CD14-positive monocyte (primary cell): Measurements from ENCODE around the gene GLYR1. TPM values are rescaled to one million over a fixed set of nuclear protein-coding genes. Genes with fewer than 3 reads are reported as not detected.

ENCODE experiments used
- DNase-seq, 3 donors: peaks; one replicate each; pipeline ENCODE4 v3.0.0-alpha.2; 2011 to 2022
- H2AFZ ChIP-seq: 2 replicates; pipeline ENCODE4 v1.6.0; 2012; ENCODE audit warnings: mild to moderate bottlenecking, low read depth, low read length, inconsistent platforms; ENCODE audit not compliant: insufficient read depth, poor library complexity, severe bottlenecking
- H3K27ac ChIP-seq, 2 donors: 1 replicate in 1 of 2; 2 replicates in 1 of 2; pipeline ENCODE4 v1.5.1; 2012 to 2013; ENCODE audit warnings: low read length in 2 of 2, control low read depth in 1 of 2, inconsistent platforms in 1 of 2, low read depth in 1 of 2, mild to moderate bottlenecking in 1 of 2
- H3K27me3 ChIP-seq, 2 donors: one replicate each; pipeline versions ENCODE4 v1.6.0 to v1.6.1; 2011 to 2013; ENCODE audit warnings: low read length in 2 of 2; ENCODE audit not compliant: control insufficient read depth in 2 of 2, insufficient read depth in 2 of 2
- H3K36me3 ChIP-seq, 2 donors: replicated peaks in 1 of 2; 1 replicate in 1 of 2; 2 replicates in 1 of 2; pipeline versions ENCODE4 v1.5.1 to v1.6.1; 2012 to 2013; ENCODE audit warnings: low read length in 2 of 2, control low read depth in 1 of 2, inconsistent platforms in 1 of 2, mild to moderate bottlenecking in 1 of 2; ENCODE audit not compliant: insufficient read depth in 2 of 2, control insufficient read depth in 1 of 2
- H3K4me1 ChIP-seq, 2 donors: 1 replicate in 1 of 2; 2 replicates in 1 of 2; pipeline versions ENCODE4 v1.5.1 to v1.6.1; 2012 to 2013; ENCODE audit warnings: low read length in 2 of 2, control low read depth in 1 of 2, inconsistent platforms in 1 of 2, mild to moderate bottlenecking in 1 of 2, moderate library complexity in 1 of 2; ENCODE audit not compliant: insufficient read depth in 2 of 2, control insufficient read depth in 1 of 2
- H3K4me2 ChIP-seq: replicated peaks from 2 replicates; pipeline ENCODE3; 2012; ENCODE audit warnings: low read length, moderate library complexity, mild to moderate bottlenecking; ENCODE audit not compliant: poor library complexity, severe bottlenecking; ENCODE audit errors: extremely low read depth
- H3K4me3 ChIP-seq, 3 experiments: fragments of 200-600 bp in 1 of 3; sonication (generic) in 1 of 3; replicated peaks in 1 of 3; 1 replicate in 2 of 3; 2 replicates in 1 of 3; pipeline ENCODE4 v1.5.1; 2011 to 2013; ENCODE audit warnings: low read length in 3 of 3, mild to moderate bottlenecking in 3 of 3, control low read depth in 2 of 3, low read depth in 2 of 3, inconsistent platforms in 1 of 3, moderate library complexity in 1 of 3
- H3K79me2 ChIP-seq: 2 replicates; pipeline ENCODE4 v1.6.0; 2012; ENCODE audit warnings: mild to moderate bottlenecking, control low read depth, inconsistent platforms, low read length, moderate library complexity; ENCODE audit not compliant: insufficient read depth
- H3K9ac ChIP-seq: 2 replicates; pipeline ENCODE4 v1.6.0; 2017; ENCODE audit warnings: low read length, mild to moderate bottlenecking; ENCODE audit not compliant: insufficient read depth, poor library complexity, severe bottlenecking
- H3K9me3 ChIP-seq, 2 donors: replicated peaks in 1 of 2; 1 replicate in 1 of 2; 2 replicates in 1 of 2; pipeline versions ENCODE4 v1.5.1 to v1.6.1; 2012 to 2013; ENCODE audit warnings: low read length in 2 of 2, control low read depth in 1 of 2; ENCODE audit not compliant: control insufficient read depth in 1 of 2, insufficient read depth in 1 of 2
- H4K20me1 ChIP-seq: 2 replicates; pipeline ENCODE4 v1.6.0; 2012; ENCODE audit warnings: mild to moderate bottlenecking, low read length, control low read depth, moderate library complexity; ENCODE audit not compliant: insufficient read depth
- H3K27ac Mint-ChIP-seq, 7 donors: one replicate each; pipeline ENCODE4 v1.8.0; 2020; ENCODE audit warnings: mild to moderate bottlenecking in 7 of 7, mixed read lengths in 7 of 7, moderate library complexity in 6 of 7, inconsistent platforms in 2 of 7
- H3K27me3 Mint-ChIP-seq, 3 donors: one replicate each; pipeline ENCODE4 v1.8.0; 2021 to 2022; ENCODE audit warnings: low read depth in 3 of 3, mild to moderate bottlenecking in 3 of 3, mixed read lengths in 3 of 3, moderate library complexity in 3 of 3, inconsistent platforms in 1 of 3
- H3K36me3 Mint-ChIP-seq, 2 donors: one replicate each; pipeline ENCODE4 v1.8.0; 2020; ENCODE audit warnings: mixed read lengths in 2 of 2, inconsistent platforms in 1 of 2, mild to moderate bottlenecking in 1 of 2
- H3K4me1 Mint-ChIP-seq: one replicate; pipeline ENCODE4 v1.8.0; 2020; ENCODE audit warnings: mild to moderate bottlenecking, mixed read lengths
- H3K4me3 Mint-ChIP-seq, 2 donors: one replicate each; pipeline ENCODE4 v1.8.0; 2020; ENCODE audit warnings: mild to moderate bottlenecking in 2 of 2, mixed read lengths in 2 of 2, moderate library complexity in 1 of 2
- H3K9me3 Mint-ChIP-seq, 7 donors: one replicate each; pipeline ENCODE4 v1.8.0; 2020 to 2022; ENCODE audit warnings: mixed read lengths in 7 of 7, mild to moderate bottlenecking in 6 of 7, moderate library complexity in 6 of 7, inconsistent platforms in 2 of 7
- WGBS: methylation state at CpG from one replicate; pipeline ENCODE4 v1.1.5; 2013; ENCODE audit warnings: missing lambda C conversion rate; ENCODE audit not compliant: insufficient coverage; 5-methylcytosine and 5-hydroxymethylcytosine counted together
- intact Hi-C, 2 donors: fragments of 100-400 bp; cut with micrococcal nuclease; formaldehyde crosslinking; loops; one replicate each; pipeline versions ENCODE4 v1.15.0 to v1.15.1; 2023
- polyA plus RNA-seq, 3 donors: library from polyadenylated mRNA; depleted of rRNA in 1 of 3; unstranded in 2 of 3; stranded (reverse) in 1 of 3; fragments of 300-500 nt in 2 of 3; fragments of >200 nt in 1 of 3; fragmentation: Illumina TruSeq in 2 of 3; gene quantifications; 1 replicate in 2 of 3; 2 replicates in 1 of 3; pipeline ENCODE4 v1.2.3, GENCODE V29; 2012 to 2021
- TF ChIP-seq, protein P1 (sequence below): fragments of 200-600 bp; IDR thresholded peaks from one replicate; pipeline ENCODE4 v1.8.0; 2022; ENCODE audit warnings: antibody characterized with exemption, mild to moderate bottlenecking

Gene GLYR1
- polyA plus RNA-seq, 3 donors, result 34.2 to 41.9 (median 39.3) TPM

GRCh38 chr16:4891886-4892216 is 44.8 kb upstream of the GLYR1 start:
- no peak overlapping the region for H3K27ac ChIP-seq
- H3K27me3 Mint-ChIP-seq, result no peaks in the 10 kb centered on the region
- H3K9ac ChIP-seq, result no peak overlapping the region
- no peak overlapping the region for H3K4me3 ChIP-seq
- H4K20me1 ChIP-seq, result no peaks in the 10 kb centered on the region
- peaks cover 0 to 10% of the 10 kb centered on the region in 2 donors for H3K36me3 ChIP-seq
- H3K4me1 ChIP-seq, result peaks cover 0 to 2% of the 10 kb centered on the region in 2 donors
- H3K9me3 Mint-ChIP-seq, result peaks cover 0 to 2% (median 0%) of the 10 kb centered on the region in 7 donors
- TF ChIP-seq, protein P1, sequence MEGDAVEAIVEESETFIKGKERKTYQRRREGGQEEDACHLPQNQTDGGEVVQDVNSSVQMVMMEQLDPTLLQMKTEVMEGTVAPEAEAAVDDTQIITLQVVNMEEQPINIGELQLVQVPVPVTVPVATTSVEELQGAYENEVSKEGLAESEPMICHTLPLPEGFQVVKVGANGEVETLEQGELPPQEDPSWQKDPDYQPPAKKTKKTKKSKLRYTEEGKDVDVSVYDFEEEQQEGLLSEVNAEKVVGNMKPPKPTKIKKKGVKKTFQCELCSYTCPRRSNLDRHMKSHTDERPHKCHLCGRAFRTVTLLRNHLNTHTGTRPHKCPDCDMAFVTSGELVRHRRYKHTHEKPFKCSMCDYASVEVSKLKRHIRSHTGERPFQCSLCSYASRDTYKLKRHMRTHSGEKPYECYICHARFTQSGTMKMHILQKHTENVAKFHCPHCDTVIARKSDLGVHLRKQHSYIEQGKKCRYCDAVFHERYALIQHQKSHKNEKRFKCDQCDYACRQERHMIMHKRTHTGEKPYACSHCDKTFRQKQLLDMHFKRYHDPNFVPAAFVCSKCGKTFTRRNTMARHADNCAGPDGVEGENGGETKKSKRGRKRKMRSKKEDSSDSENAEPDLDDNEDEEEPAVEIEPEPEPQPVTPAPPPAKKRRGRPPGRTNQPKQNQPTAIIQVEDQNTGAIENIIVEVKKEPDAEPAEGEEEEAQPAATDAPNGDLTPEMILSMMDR, result no peak
- WGBS, result 82% methylated on average over 11 of the region's 12 CpGs
- no peak overlapping the region for H3K4me3 Mint-ChIP-seq
- no peaks in the 10 kb centered on the region for H3K79me2 ChIP-seq
- H3K9me3 ChIP-seq, result no peaks in the 10 kb centered on the region
- no peak for DNase-seq
- H2AFZ ChIP-seq, result no peak overlapping the region
- H3K4me1 Mint-ChIP-seq, result peaks cover 8% of the 10 kb centered on the region
- peak overlapping the region in 1 of 7 donors; percentile 13 for H3K27ac Mint-ChIP-seq
- no peak overlapping the region for H3K4me2 ChIP-seq
- H3K36me3 Mint-ChIP-seq, result peaks cover 8 to 10% of the 10 kb centered on the region in 2 donors
- intact Hi-C loops, result no loop called here
- no peaks in the 10 kb centered on the region for H3K27me3 ChIP-seq

- Mint-ChIP-seq H3K9me3 (peaks cover 0 to 2% (median 0%) of the 10 kb centered on the region in 7 donors), H3K36me3 (peaks cover 12 to 16% of the 10 kb centered on the region in 2 donors), H3K27ac (peak overlapping the region in 1 of 7 donors; percentile 31), H3K4me1 (peaks cover 8% of the 10 kb centered on the region), H3K4me3 (no peak overlapping the region), H3K27me3 (no peaks in the 10 kb centered on the region)
- no peaks in the 10 kb centered on the region for H3K79me2 ChIP-seq
- H3K9ac ChIP-seq, result no peak overlapping the region
- no peaks in the 10 kb centered on the region for H3K27me3 ChIP-seq
- no peaks in the 10 kb centered on the region for H4K20me1 ChIP-seq
- no peak overlapping the region for H3K27ac ChIP-seq
- peaks cover 0 to 16% of the 10 kb centered on the region in 2 donors for H3K36me3 ChIP-seq
- TF ChIP-seq, protein P1, result no peak
- DNase-seq, result no peak
- no peak overlapping the region for H2AFZ ChIP-seq
- peaks cover 0 to 2% of the 10 kb centered on the region in 2 donors for H3K4me1 ChIP-seq
- H3K4me2 ChIP-seq, result no peak overlapping the region
- intact Hi-C loops, result no loop called here
- 93% methylated on average over 16 of the region's 16 CpGs for WGBS
- no peaks in the 10 kb centered on the region for H3K9me3 ChIP-seq
- no peak overlapping the region for H3K4me3 ChIP-seq
These were observed 44.2 kb upstream of the GLYR1 start for GRCh38 chr16:4891097-4891885.
